SHP77 (cell line): ENCODE data around the gene POLR2L.

Experiments used
- DNase-seq, 2 experiments: peaks; one replicate each; lab custom pipeline; 2025; lab: John Stamatoyannopoulos, UW

POLR2L gene

DNA sequence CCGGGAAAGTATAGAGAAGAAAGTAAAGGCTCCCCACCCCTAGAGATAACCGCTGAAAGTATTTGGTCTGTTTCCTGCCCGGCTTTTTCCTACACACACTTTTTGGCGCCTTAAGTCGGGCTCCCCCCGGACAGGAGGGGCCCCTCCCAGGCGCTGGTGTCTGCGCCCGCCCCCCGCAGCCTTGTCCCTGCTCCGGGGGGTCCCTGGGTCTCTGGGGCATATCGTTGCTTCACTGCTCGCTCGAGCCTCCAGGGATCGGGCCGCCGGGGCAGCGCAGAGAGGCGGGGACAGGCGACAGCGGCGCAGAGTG lies 15.5 kb downstream of the POLR2L start:
- no peak for DNase-seq

DNA sequence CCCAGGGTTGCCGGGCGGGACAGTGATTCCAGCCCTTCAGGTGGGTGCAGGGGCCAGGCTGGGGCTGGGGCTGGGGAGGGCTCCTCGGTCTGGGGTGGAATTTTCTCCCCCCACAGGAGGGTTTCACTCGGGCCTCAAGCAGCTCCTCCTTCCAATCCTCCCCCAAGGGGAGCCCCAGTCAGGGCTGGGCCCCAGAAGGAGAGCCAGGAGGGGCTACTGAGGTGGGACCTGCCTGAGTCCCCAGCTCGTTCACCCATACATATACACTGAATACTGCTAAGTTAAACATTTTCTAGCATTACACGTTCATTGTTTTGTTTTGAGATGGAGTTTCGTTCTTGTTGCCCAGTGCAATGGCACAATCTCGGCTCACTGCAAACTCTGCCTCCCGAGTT lies 16.1 kb downstream of the POLR2L start:
- DNase-seq, result no peak

DNA sequence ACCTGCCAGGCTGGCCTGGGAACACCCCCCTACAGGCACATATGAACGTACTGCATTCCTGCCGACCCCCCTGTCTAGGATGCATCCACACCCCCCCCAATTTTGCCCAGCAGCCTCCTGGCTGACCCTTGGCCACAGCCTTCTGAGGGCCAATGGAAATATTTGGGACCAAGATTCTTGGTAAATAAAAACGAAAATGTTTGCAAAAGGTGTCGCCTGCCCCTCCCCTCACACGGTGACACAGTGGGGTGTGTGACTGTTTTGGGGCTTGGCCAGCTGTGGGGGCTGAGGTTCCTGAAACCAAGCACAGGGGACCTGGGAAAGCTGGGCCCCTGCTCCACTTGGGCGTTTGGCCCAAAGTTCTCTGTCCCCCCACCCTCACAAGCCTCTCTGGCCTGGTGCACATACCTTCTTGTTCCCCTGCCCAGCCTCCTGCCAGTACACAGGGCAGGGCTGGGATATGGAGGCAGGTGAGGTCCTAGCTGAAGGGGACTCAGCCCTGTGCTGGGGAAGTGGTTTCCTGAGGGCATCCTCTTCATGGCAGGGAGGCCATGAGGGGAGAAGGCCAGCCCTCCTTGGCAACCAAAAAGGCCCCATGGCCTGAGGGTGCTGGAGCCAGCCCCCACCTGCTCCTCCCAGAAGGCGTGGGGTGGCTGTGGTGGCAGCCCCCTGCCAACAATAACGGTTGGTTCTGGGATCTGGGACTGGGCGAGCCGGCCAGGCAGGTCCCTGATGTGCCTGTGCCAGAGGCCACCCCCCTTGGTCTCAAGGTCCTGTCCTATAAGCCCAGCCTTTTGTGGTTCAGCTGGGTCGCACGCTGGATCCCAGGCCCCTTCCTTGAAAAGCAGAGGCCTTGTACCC lies 16.7 kb downstream of the POLR2L start:
- no peak for DNase-seq

DNA sequence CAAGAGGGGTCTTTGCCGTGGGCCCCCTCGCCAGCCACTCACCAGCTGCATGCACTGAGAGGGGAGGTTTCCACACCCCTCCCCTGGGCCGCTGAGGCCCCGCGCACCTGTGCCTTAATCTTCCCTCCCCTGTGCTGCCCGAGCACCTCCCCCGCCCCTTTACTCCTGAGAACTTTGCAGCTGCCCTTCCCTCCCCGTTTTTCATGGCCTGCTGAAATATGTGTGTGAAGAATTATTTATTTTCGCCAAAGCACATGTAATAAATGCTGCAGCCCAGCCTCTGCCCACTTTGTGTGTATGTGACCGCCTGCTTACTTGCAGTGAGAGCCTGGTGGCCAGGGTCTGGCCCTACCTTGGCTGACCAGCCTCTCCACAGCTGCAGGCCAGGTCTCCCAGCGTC lies 17.4 kb downstream of the POLR2L start:
- no peak for DNase-seq

DNA sequence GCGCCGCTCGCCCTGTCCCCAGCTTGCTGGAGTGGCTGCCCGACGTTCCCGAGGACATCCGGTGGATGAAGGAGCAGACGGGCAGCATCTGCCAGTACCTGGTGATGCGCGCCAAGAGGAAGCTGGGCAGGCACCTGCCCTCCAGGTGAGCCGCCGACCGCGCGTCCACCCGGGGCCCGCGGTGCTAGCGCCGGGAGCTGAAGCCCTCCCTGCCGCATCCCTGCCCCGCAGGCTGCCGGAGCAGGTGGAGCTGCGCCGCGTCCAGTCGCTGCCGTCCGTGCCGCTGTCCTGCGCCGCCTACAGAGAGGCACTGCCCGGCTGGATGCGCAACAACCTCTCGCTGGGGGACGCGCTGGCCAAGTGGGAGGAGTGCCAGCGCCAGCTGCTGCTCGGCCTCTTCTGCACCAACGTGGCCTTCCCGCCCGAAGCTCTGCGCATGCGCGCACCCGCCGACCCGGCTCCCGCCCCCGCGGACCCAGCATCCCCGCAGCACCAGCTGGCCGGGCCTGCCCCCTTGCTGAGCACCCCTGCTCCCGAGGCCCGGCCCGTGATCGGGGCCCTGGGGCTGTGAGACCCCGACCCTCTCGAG lies 17.9 kb downstream of the POLR2L start:
- peak; percentile 58 to 71 for DNase-seq

DNA sequence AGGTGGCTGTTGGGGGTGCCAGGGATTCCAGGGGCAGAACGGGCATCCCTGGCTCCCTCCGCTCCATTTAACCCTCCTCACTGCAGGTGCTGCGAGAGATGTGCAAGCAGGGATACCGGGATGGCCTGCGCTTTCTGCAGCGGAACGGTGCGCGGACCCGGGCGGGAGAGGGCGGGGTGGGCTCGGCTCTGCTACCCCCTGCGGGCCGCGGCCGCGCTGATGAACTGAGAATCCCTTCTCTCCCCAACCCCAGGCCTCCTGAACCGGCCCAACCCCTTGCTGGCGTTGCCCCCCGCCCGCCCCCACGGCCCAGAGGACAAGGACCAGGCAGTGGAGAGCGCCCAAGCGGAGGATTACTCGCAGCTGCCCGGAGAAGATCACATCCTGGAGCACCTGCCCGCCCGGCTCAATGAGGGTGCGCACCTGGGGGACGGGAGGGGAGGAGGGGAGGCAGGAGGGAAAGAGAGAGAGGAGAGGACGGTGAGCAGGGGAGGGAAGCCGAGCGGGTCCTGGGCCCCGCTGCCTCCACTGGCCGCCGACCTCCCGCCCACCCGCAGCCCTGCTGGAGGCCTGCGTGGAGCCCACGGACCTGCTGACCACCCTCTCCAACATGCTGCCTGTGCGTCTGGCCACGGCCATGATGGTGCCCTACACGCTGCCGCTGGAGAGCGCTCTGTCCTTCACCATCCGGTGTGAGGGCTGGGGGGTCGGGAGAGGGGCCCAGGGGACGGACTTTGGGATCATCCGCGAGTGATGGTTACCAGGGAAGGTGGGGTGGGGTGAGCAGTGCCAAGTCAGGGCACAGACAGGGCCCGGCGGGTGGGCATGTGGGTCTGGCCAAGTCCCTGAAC lies 18.7 kb downstream of the POLR2L start:
- DNase-seq, result no peak

DNA sequence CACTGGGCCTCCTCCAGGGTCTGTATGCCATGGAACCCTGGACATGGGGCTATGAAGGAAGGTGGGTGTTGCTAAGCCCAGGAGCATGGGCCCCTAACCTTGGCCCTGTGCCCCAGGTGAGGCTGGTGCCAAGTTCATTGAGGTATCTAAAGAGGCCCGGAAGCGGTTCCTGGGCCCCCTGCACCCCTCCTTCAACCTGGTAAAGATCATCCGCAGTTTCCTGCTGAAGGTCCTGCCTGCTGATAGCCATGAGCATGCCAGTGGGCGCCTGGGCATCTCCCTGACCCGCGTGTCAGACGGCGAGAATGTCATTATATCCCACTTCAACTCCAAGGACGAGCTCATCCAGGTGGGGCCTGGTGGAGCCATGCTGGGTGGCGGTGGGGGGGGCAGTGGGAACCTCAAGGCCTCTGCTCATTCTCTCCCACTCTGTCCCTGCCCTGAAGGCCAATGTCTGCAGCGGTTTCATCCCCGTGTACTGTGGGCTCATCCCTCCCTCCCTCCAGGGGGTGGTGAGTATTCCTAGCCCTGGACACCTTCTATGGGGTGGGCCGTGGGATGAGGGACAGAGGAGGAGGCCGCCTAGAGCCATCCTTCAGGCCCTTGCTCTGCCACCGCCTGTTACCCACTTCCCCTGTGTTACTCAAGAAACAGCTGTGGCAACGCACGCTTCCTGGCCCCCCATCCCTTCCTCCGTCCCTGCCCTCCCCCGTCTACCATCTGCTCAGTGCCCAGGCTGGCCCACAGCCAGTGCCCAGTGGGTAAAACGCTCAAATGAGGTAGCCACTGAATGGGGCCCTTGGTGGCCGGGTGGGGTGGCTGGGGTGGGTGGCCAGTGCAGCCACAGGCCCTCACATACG lies 20.6 kb downstream of the POLR2L start:
- no peak for DNase-seq

DNA sequence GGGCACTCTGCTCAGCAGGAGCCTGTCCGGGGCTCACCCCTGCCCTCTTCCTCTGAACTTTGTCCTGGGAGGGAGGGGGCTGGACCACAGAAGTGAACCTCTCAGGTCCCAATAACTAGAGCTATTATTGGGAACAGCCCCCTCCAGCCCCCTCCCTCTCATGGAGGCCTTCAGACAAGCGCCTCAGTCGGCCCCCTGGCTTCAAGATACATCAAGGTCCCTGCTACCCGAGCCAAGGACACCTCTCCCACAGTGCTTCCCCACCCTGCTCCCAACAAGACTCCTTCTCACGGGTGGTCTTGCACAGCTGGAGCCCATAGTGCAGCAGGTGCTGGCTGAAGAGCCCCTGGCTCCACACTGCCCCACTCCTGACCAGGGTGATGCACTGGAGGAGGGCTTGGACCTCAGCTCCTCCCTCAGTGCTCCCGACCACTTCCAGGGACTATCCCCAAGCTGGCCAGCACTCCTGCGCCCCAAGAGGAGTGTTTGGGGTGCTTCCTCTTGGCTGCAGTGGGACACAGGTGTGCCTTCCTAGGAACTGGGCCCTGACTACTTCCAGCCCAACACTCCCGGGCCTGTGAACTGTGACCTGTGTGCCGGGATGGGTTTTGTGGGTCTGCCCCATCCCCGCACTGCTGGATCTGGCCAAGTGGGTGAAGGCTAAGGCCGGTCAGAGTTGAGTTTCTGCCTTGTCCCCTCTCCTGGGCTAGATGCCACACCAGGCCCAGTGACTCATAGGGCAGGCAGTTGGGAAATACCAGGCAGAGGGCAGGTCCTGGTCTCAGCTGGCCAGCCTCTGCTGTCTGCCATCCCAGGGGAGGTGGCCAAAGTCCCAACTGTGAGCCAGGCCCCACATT lies 21.4 kb downstream of the POLR2L start:
- no peak for DNase-seq

DNA sequence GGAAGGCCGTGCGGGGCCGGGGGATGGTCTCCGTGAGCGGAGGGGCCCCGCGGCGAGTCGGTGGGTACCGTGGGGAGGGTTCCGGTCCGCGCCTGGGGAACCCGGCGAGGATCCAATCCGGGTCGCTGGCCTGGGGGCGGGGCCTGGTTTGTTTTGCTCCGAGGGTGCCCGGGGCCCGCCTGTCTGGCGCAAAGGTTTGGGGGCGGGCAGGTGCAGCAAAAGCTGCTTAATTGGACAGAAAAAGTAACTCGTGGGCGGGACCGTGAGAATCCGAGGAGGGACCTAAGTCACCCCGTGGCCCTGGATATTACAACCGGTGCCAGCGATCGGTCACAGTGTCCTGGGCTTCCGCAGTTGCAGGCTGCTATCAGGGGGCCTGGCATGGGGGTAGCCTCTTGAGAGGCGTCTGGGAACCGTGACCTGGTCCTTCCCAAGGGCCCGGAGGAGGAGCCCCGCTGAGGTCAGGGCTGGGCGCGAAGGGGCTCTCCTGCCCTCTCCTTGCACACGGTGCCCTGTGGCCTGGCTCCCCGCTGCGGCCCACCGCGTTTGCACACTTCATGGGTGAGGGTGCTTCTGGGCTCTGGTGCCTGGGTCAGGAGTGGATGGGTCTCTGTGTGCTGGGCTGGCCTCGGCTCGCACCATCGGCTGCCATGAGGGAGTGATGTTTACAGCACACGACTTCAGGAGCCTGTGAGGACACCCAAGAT lies 22.2 kb downstream of the POLR2L start:
- DNase-seq, result peak in 1 of 2 experiments; percentile 48

DNA sequence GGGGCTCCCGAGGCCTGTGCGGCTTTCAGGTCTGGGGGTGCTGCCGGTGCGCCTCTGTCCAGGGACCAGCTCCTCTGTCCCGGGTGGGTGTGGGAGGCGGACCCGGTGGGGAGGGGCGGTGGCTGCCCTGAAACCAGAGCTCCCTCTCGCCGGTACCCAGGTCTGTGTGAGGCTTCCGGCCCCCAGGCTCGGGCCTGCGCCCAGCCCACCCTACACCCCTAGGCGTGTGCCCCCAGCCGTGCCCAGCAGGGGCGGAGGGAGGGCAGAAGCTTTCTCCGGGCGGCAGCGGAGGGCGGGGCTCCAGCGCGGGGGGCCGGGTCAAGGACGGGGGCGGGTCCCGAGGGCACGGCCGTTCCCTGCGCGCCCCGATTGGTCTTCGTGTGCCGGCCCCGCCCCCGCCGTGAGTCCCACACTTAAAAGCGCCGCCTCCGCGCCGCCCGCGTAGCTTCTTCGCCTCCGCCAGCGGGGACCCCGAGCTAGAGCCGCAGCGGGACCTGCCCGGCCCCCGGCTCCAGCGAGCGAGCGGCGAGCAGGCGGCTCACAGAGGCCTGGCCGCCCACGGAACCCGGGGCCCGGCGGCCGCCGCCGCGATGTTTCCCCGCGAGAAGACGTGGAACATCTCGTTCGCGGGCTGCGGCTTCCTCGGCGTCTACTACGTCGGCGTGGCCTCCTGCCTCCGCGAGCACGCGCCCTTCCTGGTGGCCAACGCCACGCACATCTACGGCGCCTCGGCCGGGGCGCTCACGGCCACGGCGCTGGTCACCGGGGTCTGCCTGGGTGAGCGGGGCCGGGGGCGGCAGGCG lies 23.0 kb downstream of the POLR2L start:
- DNase-seq, result peak in 1 of 2 experiments; percentile 52

DNA sequence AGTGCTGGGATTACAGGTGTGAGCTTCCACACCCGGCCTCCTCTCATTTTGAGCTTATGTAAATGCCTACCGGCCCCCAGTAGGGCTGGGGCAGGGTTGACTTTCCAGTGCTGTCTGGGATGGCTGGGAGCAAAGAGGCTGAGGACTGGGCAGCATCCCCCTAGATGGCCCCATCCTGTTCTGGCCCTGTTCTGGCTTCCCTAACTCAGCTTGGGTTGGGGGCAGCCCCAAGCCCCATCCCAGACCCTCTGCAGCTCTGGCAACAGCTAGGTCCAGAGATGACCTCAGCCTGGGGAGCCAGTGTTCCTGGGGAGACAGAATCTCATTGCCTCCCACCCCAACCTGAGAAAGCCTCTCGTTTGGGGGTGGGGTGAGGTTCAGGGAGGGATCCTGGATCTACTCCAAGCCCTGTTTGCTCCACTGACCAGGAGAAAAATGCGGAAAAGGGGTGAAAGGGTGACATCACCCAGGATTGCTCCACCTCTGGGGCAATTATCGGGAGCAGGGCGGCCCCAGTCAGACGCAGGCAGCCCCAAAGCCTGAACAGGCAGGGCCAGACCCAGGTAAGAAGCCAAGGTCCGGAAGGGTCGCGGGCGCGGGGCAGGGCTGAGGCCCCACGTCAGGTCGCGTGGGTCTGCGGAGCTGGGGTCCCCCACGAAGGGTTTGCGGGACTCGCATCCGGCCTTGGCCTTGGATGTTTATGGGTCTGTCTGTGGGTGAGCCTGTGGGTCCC lies 23.8 kb downstream of the POLR2L start, which contains the start of gene PNPLA2:
Gene PNPLA2, plus strand, starts transcription at position 519 of the 733 bp plus-strand sequence. CDS start 805 bp downstream, outside the sequence.
- DNase-seq, result no peak

DNA sequence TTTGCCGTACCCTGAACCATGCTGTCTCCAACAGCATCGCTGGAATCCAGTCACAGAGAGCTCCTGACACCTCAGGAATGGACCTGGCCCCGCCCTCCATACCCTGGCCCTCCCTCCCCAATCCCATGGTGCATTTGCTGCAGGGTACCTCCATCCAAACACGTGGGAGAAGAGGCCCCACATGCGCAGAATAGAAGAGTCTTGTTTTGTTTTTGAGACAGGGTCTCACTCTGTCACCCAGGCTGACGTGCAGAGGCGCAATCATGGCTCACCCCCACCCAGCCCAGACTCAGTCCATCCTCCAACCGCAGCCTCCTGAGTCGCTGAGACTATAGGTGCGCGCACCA lies 25.9 kb downstream of the POLR2L start:
- DNase-seq, result no peak

DNA sequence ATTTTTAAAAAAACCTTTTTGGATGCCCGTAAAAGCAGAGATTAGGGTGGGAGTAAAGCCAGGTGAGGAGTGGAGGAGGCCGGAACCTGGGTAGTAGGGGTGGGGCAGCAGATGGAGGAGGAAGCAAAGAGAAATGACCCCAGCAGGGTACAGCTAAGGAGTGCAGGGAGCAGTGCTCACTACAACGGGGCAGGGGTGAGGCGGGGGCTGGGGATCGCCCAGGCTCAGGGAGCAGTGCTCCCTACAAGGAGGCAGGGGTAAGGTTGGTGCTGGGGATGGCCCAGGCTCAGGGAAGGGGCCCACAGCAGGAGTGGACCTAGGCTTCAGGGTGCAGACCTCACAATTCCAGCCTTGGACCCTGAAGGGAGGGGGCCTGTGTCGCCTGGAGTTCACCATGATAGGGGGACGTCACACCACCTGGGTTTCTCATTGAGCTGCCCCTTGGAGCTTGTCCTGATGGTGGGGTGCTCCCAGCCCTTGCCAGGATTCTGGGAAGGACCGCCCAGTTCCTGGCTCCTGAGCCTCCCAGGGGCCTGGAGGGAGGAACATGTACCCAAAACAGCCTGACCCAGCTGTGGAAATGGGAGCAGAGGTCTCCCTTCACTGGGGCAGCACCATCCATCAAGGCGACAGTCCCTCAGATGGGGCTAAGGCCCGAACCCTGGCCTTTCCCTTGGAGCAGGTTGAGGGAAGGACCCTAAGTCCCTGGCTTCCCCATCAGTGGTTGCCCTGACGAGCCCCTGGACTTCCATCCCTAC lies 26.5 kb downstream of the POLR2L start:
- DNase-seq, result no peak

DNA sequence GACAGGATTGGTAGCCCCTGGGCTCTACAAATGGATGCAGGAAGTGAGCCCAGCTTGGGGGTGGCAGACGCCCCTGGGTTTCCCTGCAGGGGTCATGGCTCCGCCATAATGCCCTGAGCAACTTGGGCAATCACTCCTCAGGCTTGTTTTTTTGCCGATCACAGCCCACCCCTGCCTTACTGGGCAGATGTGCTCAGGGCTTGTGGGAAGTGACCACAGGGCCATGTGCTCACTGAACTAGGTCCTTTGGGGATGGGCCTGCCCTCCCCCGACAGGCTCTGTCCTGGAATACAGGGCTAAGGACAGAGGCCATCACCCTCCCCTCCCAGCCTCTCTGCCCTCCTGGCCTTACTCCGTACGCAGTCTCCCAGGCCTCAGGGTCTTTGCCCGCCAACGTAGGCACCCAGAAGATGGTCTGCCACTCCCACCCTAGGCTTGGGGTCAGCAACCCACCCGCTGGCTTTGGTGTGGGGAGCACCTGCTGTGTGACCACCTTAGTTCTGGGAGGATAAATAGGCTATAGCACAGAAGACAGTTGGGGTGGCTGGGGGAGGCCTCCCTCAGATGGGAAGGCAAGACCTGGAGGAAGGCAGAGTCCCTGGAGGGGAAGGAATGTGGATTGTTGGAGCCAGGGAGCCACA lies 28.8 kb downstream of the POLR2L start:
- no peak for DNase-seq

DNA sequence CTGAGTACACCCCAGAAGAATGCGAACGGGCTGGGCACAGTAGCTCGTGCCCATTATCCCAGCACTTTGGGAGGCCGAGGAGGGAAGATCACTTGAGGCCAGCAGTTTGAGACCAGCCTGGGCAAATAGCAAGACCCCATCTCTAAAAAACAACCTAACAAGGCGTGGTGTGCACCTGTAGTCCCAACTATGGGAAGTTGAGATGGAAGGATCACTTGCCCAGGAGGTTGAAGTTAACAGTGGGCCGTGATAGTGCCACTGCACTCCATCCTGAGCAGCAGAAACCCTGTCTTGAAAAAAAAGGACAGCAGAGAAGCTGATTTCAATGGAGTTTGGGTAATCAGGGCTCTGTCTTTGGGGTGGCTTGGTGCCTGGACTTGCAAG lies 29.3 kb downstream of the POLR2L start:
- no peak for DNase-seq

DNA sequence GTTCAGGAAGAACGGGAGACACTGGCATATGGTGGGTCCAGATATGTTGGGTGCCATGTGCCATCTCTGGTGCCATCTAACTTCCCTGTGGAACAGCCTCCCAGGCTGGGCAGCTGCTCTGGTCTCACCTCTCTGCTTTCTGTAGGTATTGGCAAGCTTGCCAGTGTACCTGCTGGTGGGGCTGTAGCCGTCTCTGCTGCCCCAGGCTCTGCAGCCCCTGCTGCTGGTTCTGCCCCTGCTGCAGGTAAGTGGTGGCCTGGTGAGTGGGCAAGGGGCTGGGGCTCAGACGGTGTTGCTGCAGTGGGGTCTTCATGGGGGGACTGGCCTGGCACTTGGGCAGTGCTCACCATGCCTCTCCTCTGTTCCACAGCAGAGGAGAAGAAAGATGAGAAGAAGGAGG lies 29.9 kb downstream of the POLR2L start:
- no peak for DNase-seq

DNA sequence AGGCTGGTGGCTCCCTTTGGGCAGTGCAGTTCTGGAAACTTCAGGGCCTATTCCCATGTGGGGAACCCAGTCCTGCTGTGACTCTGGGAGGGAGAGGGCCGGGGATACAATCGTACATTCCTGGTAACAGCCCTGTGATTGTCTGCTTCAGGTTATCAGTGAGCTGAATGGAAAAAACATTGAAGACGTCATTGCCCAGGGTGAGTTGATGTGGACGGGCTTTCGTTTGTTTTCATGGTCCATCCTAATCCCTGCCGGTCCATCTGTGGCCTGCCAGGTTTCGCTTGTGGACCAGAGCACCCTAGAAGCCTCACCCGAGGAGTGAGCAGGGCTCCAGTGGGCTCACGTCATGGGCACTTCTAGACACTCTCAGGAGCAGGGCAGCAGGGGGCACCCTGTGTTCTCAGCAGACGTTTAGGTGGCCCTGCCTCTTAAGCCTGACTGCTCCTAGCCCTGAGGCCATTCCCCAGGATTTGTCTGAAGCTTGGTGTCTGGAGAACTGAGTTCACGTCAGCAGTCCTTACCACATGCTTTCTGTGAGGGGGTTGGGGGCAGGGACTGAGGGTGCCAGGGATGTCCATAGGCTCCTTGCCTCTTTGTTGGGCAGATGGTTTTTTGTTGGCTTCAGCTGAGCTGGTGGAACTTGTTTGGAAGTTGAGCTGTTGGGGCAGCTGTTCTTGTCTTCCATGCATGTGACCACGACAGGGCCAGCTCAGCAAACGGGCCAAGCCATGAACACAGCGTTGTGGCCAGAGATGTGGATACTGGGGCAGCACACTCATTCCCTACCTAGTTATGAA lies 30.7 kb downstream of the POLR2L start:
- DNase-seq, result no peak
